GM12878 (cell line): ENCODE measurements around the gene BATF. TPM values are rescaled to one million over a fixed set of nuclear protein-coding genes. Genes with fewer than 3 reads are reported as not detected.

Experiments
- ATAC-seq: fragments of 200-7000 bp; cut with Tn5 transposase; 3 replicates; pipeline ENCODE4 v1.9.1; 2020; ENCODE audit warnings: mild to moderate bottlenecking, moderate library complexity
- BruUV-seq: library from RNA; stranded (reverse); fragments of 400-500 nt; replicated peaks from 2 replicates; lab custom pipeline; 2021; lab: Mats Ljungman, UMichigan
- CTCF ChIA-PET: fragments of 300-600 bp; sonication (Branson Sonifier 250); formaldehyde crosslinking; extraction: SDS; loops from one replicate; lab custom pipeline; 2021; ENCODE audit warnings: inconsistent platforms; lab: Yijun Ruan, JAX
- POLR2A ChIA-PET: fragments of 350-600 bp; formaldehyde crosslinking; extraction: SDS; loops from one replicate; lab custom pipeline; 2021; ENCODE audit warnings: inconsistent platforms; lab: Charles Lee
- RAD21 ChIA-PET: fragments of 300-600 bp; sonication (Branson Sonifier 250); formaldehyde crosslinking; loops from one replicate; lab custom pipeline; 2023; ENCODE audit warnings: antibody characterized with exemption; ENCODE audit not compliant: unreplicated experiment; lab: Charles Lee
- SMC1A ChIA-PET: fragments of 300-600 bp; sonication (Branson Sonifier 250); formaldehyde crosslinking; loops from one replicate; lab custom pipeline; 2023; ENCODE audit not compliant: unreplicated experiment, uncharacterized antibody; lab: Charles Lee
- DNase-seq: peaks from one replicate; pipeline ENCODE4 v3.0.0-alpha.2; 2011; ENCODE audit warnings: low read depth, low spot score
- FAIRE-seq: peaks from 3 replicates; lab custom pipeline; 2011; peaks lifted over from hg19 to GRCh38; lab: Jason Lieb, UNC
- H2AFZ ChIP-seq: 2 replicates; pipeline ENCODE4 v1.6.0; 2011; ENCODE audit warnings: low read depth, low read length, control low read depth; ENCODE audit not compliant: control insufficient read depth
- H3K27ac ChIP-seq: 2 replicates; pipeline ENCODE4 v1.5.1; 2011; ENCODE audit warnings: control low read depth; ENCODE audit not compliant: control insufficient read depth, insufficient read depth
- H3K27me3 ChIP-seq, 2 experiments: replicated peaks in 1 of 2; 2 replicates each; pipeline versions ENCODE4 v1.6.0 to v1.6.1; 2011; ENCODE audit warnings: low read length in 1 of 2; ENCODE audit not compliant: control insufficient read depth in 2 of 2, insufficient read depth in 2 of 2
- H3K36me3 ChIP-seq, 2 experiments: 2 replicates each; pipeline ENCODE4 v1.5.1; 2011; ENCODE audit warnings: low read length in 1 of 2; ENCODE audit not compliant: control insufficient read depth in 2 of 2, insufficient read depth in 2 of 2
- H3K4me1 ChIP-seq: 2 replicates; pipeline ENCODE4 v1.6.1; 2011; ENCODE audit warnings: mild to moderate bottlenecking, low read length, moderate library complexity, mixed read lengths; ENCODE audit not compliant: control insufficient read depth, insufficient read depth
- H3K4me2 ChIP-seq: 2 replicates; pipeline ENCODE4 v1.6.0; 2011; ENCODE audit warnings: control low read depth; ENCODE audit not compliant: control insufficient read depth, insufficient read depth
- H3K4me3 ChIP-seq: fragments of 200-600 bp; sonication (generic); 2 replicates; pipeline ENCODE4 v1.5.1; 2016
- H3K79me2 ChIP-seq: 2 replicates; pipeline ENCODE4 v1.6.0; 2011; ENCODE audit warnings: low read length; ENCODE audit not compliant: control insufficient read depth, insufficient read depth
- H3K9ac ChIP-seq: 2 replicates; pipeline ENCODE4 v1.8.0; 2011; ENCODE audit warnings: low read length, control low read depth, mixed read lengths; ENCODE audit not compliant: control insufficient read depth, insufficient read depth
- H3K9me3 ChIP-seq: replicated peaks from 3 replicates; pipeline ENCODE4 v1.5.1; 2011; ENCODE audit warnings: mild to moderate bottlenecking, low read length; ENCODE audit not compliant: control insufficient read depth, insufficient read depth
- H4K20me1 ChIP-seq: 2 replicates; pipeline ENCODE4 v1.6.0; 2011; ENCODE audit not compliant: control insufficient read depth, insufficient read depth
- CTCF ChIP-seq, 3 experiments: IDR thresholded peaks in 2 of 3; conservative IDR thresholded peaks in 1 of 3; 2 replicates each; pipeline ENCODE4 v1.5.1; 2011; ENCODE audit warnings: low read depth in 3 of 3, low read length in 3 of 3, mild to moderate bottlenecking in 3 of 3, control low read depth in 2 of 3, moderate library complexity in 2 of 3, inconsistent platforms in 1 of 3, mixed read lengths in 1 of 3; ENCODE audit not compliant: control insufficient read depth in 2 of 3, insufficient read depth in 1 of 3; ENCODE audit errors: extremely low read depth in 1 of 3
- EZH2 ChIP-seq: IDR thresholded peaks from 2 replicates; pipeline ENCODE4 v1.6.1; 2012; ENCODE audit warnings: low read depth, mild to moderate bottlenecking, control low read depth, inconsistent platforms, low read length, borderline replicate concordance; ENCODE audit not compliant: control insufficient read depth
- HCFC1 ChIP-seq: fragments of 150-350 bp; IDR thresholded peaks from 2 replicates; pipeline ENCODE4 v1.6.1; 2014; ENCODE audit warnings: low read length
- KAT2A ChIP-seq: conservative IDR thresholded peaks from 2 replicates; pipeline ENCODE4 v1.6.1; 2011; ENCODE audit warnings: low read depth, low read length; ENCODE audit not compliant: control insufficient read depth
- MYB ChIP-seq: fragments of 150-350 bp; IDR thresholded peaks from 2 replicates; pipeline ENCODE4 v1.6.1; 2014; ENCODE audit warnings: mild to moderate bottlenecking, low read depth, low read length, borderline replicate concordance
- PKNOX1 ChIP-seq: fragments of 450-650 bp; IDR thresholded peaks from 2 replicates; pipeline ENCODE4 v1.6.1; 2016; ENCODE audit warnings: mild to moderate bottlenecking
- RAD21 ChIP-seq: IDR thresholded peaks from 2 replicates; pipeline ENCODE4 v1.6.1; 2011; ENCODE audit warnings: mild to moderate bottlenecking, low read depth, low read length, moderate library complexity; ENCODE audit not compliant: insufficient read depth
- RELB ChIP-seq: fragments of 450-650 bp; IDR thresholded peaks from 2 replicates; pipeline ENCODE4 v1.6.1; 2017; ENCODE audit warnings: low read depth, mild to moderate bottlenecking, moderate library complexity
- RUNX3 ChIP-seq: IDR thresholded peaks from 2 replicates; pipeline ENCODE4 v1.6.1; 2012; ENCODE audit warnings: low read length, inconsistent platforms
- SUZ12 ChIP-seq: fragments of 200-600 bp; sonication (generic); IDR thresholded peaks from one replicate; pipeline ENCODE4 v1.6.1; 2018; ENCODE audit warnings: antibody characterized with exemption, mild to moderate bottlenecking; ENCODE audit not compliant: unreplicated experiment
- WRNIP1 ChIP-seq: IDR thresholded peaks from 2 replicates; pipeline ENCODE4 v1.6.1; 2011; ENCODE audit warnings: low read depth, low read length, improper control_type of control experiment, borderline replicate concordance
- YY1 ChIP-seq: IDR thresholded peaks from 2 replicates; pipeline ENCODE4 v1.6.1; 2011; ENCODE audit warnings: low read depth, mild to moderate bottlenecking, low read length
- ZNF592 ChIP-seq: fragments of 450-650 bp; IDR thresholded peaks from 2 replicates; pipeline ENCODE4 v1.6.1; 2017; ENCODE audit warnings: mild to moderate bottlenecking, moderate library complexity
- WGBS: methylation state at CpG from one replicate; pipeline ENCODE4 v1.1.6; 2016; ENCODE audit warnings: low lambda C conversion rate; ENCODE audit not compliant: insufficient replicate concordance, insufficient coverage; ENCODE audit errors: missing lambda C conversion rate; 5-methylcytosine and 5-hydroxymethylcytosine counted together
- in situ Hi-C: fragments of 300-500 bp; cut with MboI; formaldehyde crosslinking; loops from 9 replicates; pipeline ENCODE4 v1.14.3; 2018; ENCODE audit warnings: mixed read lengths
- intact Hi-C: fragments of 100-400 bp; cut with micrococcal nuclease; formaldehyde crosslinking; loops from one replicate; pipeline ENCODE4 v1.14.2; 2022; ENCODE audit not compliant: unreplicated experiment
- polyA plus RNA-seq, 11 experiments: library from polyadenylated mRNA; depleted of rRNA in 4 of 11; unstranded in 6 of 11; stranded (reverse) in 5 of 11; fragments of >200 nt; fragmentation: Nextera tagmentation in 4 of 11; fragmentation: Illumina TruSeq in 1 of 11; extraction: Ambion mirVana in 4 of 11; extraction: Trizol in 1 of 11; gene quantifications; 1 replicate in 1 of 11; 2 replicates in 10 of 11; pipeline versions ENCODE4 v1.2.1 to v1.2.3, GENCODE V29; 2011 to 2016; ENCODE audit warnings: inconsistent platforms in 2 of 11, missing spikeins in 2 of 11, low read depth in 1 of 11
- total RNA-seq, 4 experiments: library from RNA; depleted of rRNA in 3 of 4; stranded (reverse); fragments of >200 nt in 3 of 4; fragmentation: Illumina TruSeq in 1 of 4; extraction: Trizol in 1 of 4; gene quantifications; 2 replicates each; pipeline versions ENCODE4 v1.2.1 to v1.2.3, GENCODE V29; 2013 to 2021

The BATF gene
- total and polyA plus RNA-seq, 10 of the 15 experiments (the other 5 are each of a cell fraction or from before 2014, with no cell fraction given) = 10.0 to 154 (median 103) TPM

GRCh38 chr14:75577729-75578101 is 55.4 kb downstream of the BATF start:
- Histone ChIP-seq H3K4me3 (peak overlapping the region; percentile 74), H3K79me2 (no peaks in the 10 kb centered on the region), H3K27me3 (no peaks in the 10 kb centered on the region), H4K20me1 (no peaks in the 10 kb centered on the region), H3K36me3 (no peaks in the 10 kb centered on the region), H3K4me2 (peak overlapping the region; percentile 96), H3K9ac (peak overlapping the region; percentile 49; the same call in 1 of the 2 replicates), H3K9me3 (no peaks in the 10 kb centered on the region), H3K4me1 (peaks cover 7% of the 10 kb centered on the region; the same call in 1 of the 2 replicates), H3K27ac (peak overlapping the region; percentile 40; the same call in 1 of the 2 replicates), H2AFZ (peak overlapping the region; percentile 72)
- RAD21 ChIA-PET = interaction anchor here (0.7 to 7.3 kb wide), 37 partner anchors 9 to 439 kb away, joined by 3 to 320 read pairs (median 5); partner anchors contain the start of genes ERG28, IFT43, TGFB3 and TTLL5
- DNase-seq (peak; percentile 34), ATAC-seq (peak; percentile 97), FAIRE-seq (peak; percentile 94)
- 1% methylated on average over 16 of the region's 16 CpGs for WGBS
- CTCF ChIA-PET = interaction anchor here (0.7 to 14.9 kb wide), 58 partner anchors 10 to 404 kb away, joined by 3 to 578 read pairs (median 5); partner anchors contain the start of genes BATF, ERG28, TGFB3 and TTLL5
- intact Hi-C loops = loop anchor here (1.0 to 10.0 kb wide), 2 partner anchors 77 to 407 kb away; partner anchors contain the start of genes IFT43 and TGFB3
- in situ Hi-C loops = loop anchor here (5.0 to 10.0 kb wide), 2 partner anchors 75 to 407 kb away; partner anchors contain the start of genes IFT43 and TGFB3
- SMC1A ChIA-PET = interaction anchor here (0.6 to 12.4 kb wide), 39 partner anchors 9 to 446 kb away, joined by 3 to 375 read pairs (median 6); partner anchors contain the start of genes BATF, ERG28, IFT43 and TTLL5
- POLR2A ChIA-PET = interaction anchor here (0.6 to 2.5 kb wide), 16 partner anchors 17 to 86 kb away, joined by 3 to 12 read pairs (median 4); partner anchors contain the start of genes ERG28 and TTLL5
- BruUV-seq = no TSS peak
- no peak for TF ChIP-seq KAT2A
- peak; percentile 76 to 84 (median 81) for TF ChIP-seq CTCF (IDR thresholded peaks at IDR 0.05 in 2 of 3, conservative IDR thresholded peaks at IDR 0.05 in 1 of 3; ENCODE audit: control insufficient read depth in 2 of 3, extremely low read depth in 1 of 3, insufficient read depth in 1 of 3, low read depth in 3 of 3, low read length in 3 of 3)
- peak; percentile 78 for TF ChIP-seq RAD21
- TF ChIP-seq YY1 = peak; percentile 79; the same call in 1 of the 2 replicates
- no peak for TF ChIP-seq SUZ12
- peak; percentile 16; the same call in 1 of the 2 replicates for TF ChIP-seq HCFC1
- TF ChIP-seq ZNF592 = 0 out of 2 replicates have a peak, but pooled peaks have one; percentile 13
- TF ChIP-seq MYB = 0 out of 2 replicates have a peak, but pooled peaks have one; percentile 41
- no peak for TF ChIP-seq EZH2
- TF ChIP-seq RELB = peak; percentile 58; the same call in 1 of the 2 replicates
- peak; percentile 14; the same call in 1 of the 2 replicates for TF ChIP-seq PKNOX1
- peak; percentile 82; the same call in 1 of the 2 replicates for TF ChIP-seq WRNIP1
- 0 out of 2 replicates have a peak, but pooled peaks have one; percentile 14 for TF ChIP-seq RUNX3
